ENCODE data around the gene TMEM167A.

Gene TMEM167A

GRCh38 chr5:83076742-83077661, at the start of gene TMEM167A, which contains the start of gene XRCC4:
Gene TMEM167A (minus strand): TSS chr5:83077394. CDS start chr5:83077323, 71 bp downstream.
Gene XRCC4 (plus strand): TSS chr5:83077547. CDS start chr5:83104920, 27,373 bp downstream.
- no peak for TF ChIP-seq CTBP1 (IDR thresholded peaks at IDR 0.05; ENCODE audit: borderline replicate concordance)
- TF ChIP-seq BHLHE40 (IDR thresholded peaks at IDR 0.05; ENCODE audit: borderline replicate concordance): no peak
- TF ChIP-seq LEF1 (IDR thresholded peaks at IDR 0.05; ENCODE audit: borderline replicate concordance): no peak
- no peak for TF ChIP-seq SUZ12 (IDR thresholded peaks at IDR 0.05)
- TF ChIP-seq ELF4 (IDR thresholded peaks at IDR 0.05): peak; percentile 85
- TF ChIP-seq, protein P1, sequence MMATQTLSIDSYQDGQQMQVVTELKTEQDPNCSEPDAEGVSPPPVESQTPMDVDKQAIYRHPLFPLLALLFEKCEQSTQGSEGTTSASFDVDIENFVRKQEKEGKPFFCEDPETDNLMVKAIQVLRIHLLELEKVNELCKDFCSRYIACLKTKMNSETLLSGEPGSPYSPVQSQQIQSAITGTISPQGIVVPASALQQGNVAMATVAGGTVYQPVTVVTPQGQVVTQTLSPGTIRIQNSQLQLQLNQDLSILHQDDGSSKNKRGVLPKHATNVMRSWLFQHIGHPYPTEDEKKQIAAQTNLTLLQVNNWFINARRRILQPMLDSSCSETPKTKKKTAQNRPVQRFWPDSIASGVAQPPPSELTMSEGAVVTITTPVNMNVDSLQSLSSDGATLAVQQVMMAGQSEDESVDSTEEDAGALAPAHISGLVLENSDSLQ (IDR thresholded peaks at IDR 0.05): peak; percentile 87
- ChIA-PET CTCF (interaction anchor here (0.6 kb wide), 1 partner anchor 15 kb away, joined by 3 read pairs; no protein-coding TSS in a partner anchor), POLR2A (interaction anchor here (0.6 to 2.4 kb wide), 16 partner anchors 8 to 396 kb away, joined by 3 to 11 read pairs (median 3); partner anchors contain the start of gene VCAN)
- DNase-seq (ENCODE audit: extremely low spot score): peak; percentile 95

GRCh38 chr5:83126501-83126900, 49.3 kb upstream of the TMEM167A start:
- TF ChIP-seq LEF1 (IDR thresholded peaks at IDR 0.05; ENCODE audit: borderline replicate concordance) (no peak), SP1 (IDR thresholded peaks at IDR 0.05) (no peak), CTBP1 (IDR thresholded peaks at IDR 0.05; ENCODE audit: borderline replicate concordance) (no peak), ELF4 (IDR thresholded peaks at IDR 0.05) (no peak), FOXM1 (IDR thresholded peaks at IDR 0.05; ENCODE audit: borderline replicate concordance) (no peak), FOXK2 (IDR thresholded peaks at IDR 0.05) (no peak), HDGF (IDR thresholded peaks at IDR 0.05; ENCODE audit: borderline replicate concordance) (no peak), ARNT (IDR thresholded peaks at IDR 0.05) (no peak), BHLHE40 (IDR thresholded peaks at IDR 0.05; ENCODE audit: borderline replicate concordance) (no peak)
- TF ChIP-seq, protein P1 (IDR thresholded peaks at IDR 0.05): no peak
- ChIA-PET POLR2A (no interaction called here), CTCF (no interaction called here)
- DNase-seq (ENCODE audit: extremely low spot score): no peak

DNA sequence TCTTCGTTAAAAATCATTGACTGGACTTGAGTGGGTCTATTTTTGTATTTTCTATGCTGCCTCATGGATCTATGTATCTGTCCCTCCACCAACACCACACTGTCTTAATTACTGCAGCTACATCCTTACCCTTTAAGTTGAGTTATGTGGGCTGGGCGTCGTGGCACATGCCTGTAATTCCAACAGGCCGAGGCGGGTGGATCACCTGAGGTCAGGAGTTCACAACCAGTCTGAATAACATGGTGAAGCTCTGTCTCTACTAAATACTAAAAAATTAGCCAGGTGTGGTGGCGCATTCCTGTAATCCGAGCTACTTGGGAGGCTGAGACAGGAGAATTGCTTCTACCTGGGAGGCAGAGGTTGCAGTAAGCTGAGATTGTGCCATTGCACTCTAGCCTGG, 48.4 kb upstream of the TMEM167A start:
- DNase-seq (ENCODE audit: extremely low spot score): no peak
- POLR2A ChIA-PET: no interaction called here
- CTCF ChIA-PET: no interaction called here

GRCh38 chr5:83124593-83124992, 47.4 kb upstream of the TMEM167A start:
- CTCF ChIA-PET: no interaction called here
- POLR2A ChIA-PET: no interaction called here
- no peak for TF ChIP-seq BHLHE40 (IDR thresholded peaks at IDR 0.05; ENCODE audit: borderline replicate concordance)
- no peak for TF ChIP-seq ZNF384 (IDR thresholded peaks at IDR 0.05)
- no peak for DNase-seq (ENCODE audit: extremely low spot score)

More for the DNA sequence above, 48.4 kb upstream of the TMEM167A start:
- TF ChIP-seq, protein P1 (IDR thresholded peaks at IDR 0.05): no peak
- TF ChIP-seq HDGF (IDR thresholded peaks at IDR 0.05; ENCODE audit: borderline replicate concordance) (no peak), ARNT (IDR thresholded peaks at IDR 0.05) (no peak), CTBP1 (IDR thresholded peaks at IDR 0.05; ENCODE audit: borderline replicate concordance) (no peak)

DNA sequence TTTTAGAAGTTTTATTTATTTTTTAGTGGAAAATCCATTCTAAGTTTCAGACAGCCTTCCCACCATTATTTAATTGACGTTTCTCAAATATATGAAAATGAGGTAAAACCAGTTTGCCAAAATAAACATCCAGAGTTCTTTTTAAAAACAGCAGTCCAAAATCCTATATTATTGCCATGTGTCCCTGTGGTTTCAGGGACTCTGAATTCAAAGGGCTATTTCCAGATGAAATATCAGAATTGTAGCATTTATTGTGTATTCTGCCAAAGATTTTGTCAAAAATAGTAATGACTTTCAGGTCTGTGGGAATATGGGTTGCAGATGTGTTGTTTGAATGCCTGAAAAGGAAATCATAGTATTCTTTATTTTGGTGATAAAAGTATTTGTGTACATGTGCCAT, 41.8 kb upstream of the TMEM167A start:
- no peak for TF ChIP-seq NFRKB (IDR thresholded peaks at IDR 0.05)
- no peak for TF ChIP-seq ELF4 (IDR thresholded peaks at IDR 0.05)
- TF ChIP-seq FOXA1 (IDR thresholded peaks at IDR 0.05): no peak
- no peak for TF ChIP-seq SUZ12 (IDR thresholded peaks at IDR 0.05)
- no peak for TF ChIP-seq CTBP1 (IDR thresholded peaks at IDR 0.05; ENCODE audit: borderline replicate concordance)
- no peak for TF ChIP-seq LEF1 (IDR thresholded peaks at IDR 0.05; ENCODE audit: borderline replicate concordance)
- no peak for TF ChIP-seq BHLHE40 (IDR thresholded peaks at IDR 0.05; ENCODE audit: borderline replicate concordance)
- TF ChIP-seq HDGF (IDR thresholded peaks at IDR 0.05; ENCODE audit: borderline replicate concordance): no peak
- no peak for DNase-seq (ENCODE audit: extremely low spot score)
- CTCF ChIA-PET: no interaction called here
- POLR2A ChIA-PET: no interaction called here

GRCh38 chr5:83118471-83118870, 41.3 kb upstream of the TMEM167A start:
- ChIA-PET POLR2A (no interaction called here), CTCF (no interaction called here)
- DNase-seq (ENCODE audit: extremely low spot score): no peak
- TF ChIP-seq SUZ12 (IDR thresholded peaks at IDR 0.05): no peak
- no peak for TF ChIP-seq BHLHE40 (IDR thresholded peaks at IDR 0.05; ENCODE audit: borderline replicate concordance)
- no peak for TF ChIP-seq FOXM1 (IDR thresholded peaks at IDR 0.05; ENCODE audit: borderline replicate concordance)
- TF ChIP-seq HDGF (IDR thresholded peaks at IDR 0.05; ENCODE audit: borderline replicate concordance): no peak
- TF ChIP-seq ZNF384 (IDR thresholded peaks at IDR 0.05): no peak
- TF ChIP-seq FOXK2 (IDR thresholded peaks at IDR 0.05): no peak
- TF ChIP-seq LEF1 (IDR thresholded peaks at IDR 0.05; ENCODE audit: borderline replicate concordance): no peak
- TF ChIP-seq FOXA1 (IDR thresholded peaks at IDR 0.05): no peak
- no peak for TF ChIP-seq NFRKB (IDR thresholded peaks at IDR 0.05)
- no peak for TF ChIP-seq ARNT (IDR thresholded peaks at IDR 0.05)
- TF ChIP-seq SP1 (IDR thresholded peaks at IDR 0.05): no peak
- TF ChIP-seq L3MBTL2 (conservative IDR thresholded peaks at IDR 0.05): no peak
- no peak for TF ChIP-seq ELF4 (IDR thresholded peaks at IDR 0.05)
- TF ChIP-seq TARDBP (IDR thresholded peaks at IDR 0.05): no peak
- no peak for TF ChIP-seq CTBP1 (IDR thresholded peaks at IDR 0.05; ENCODE audit: borderline replicate concordance)
- TF ChIP-seq, protein P1 (IDR thresholded peaks at IDR 0.05): no peak
